C4-2B (cell line): ENCODE data around the gene ADD3.

Experiments
- ZFX ChIP-seq: fragments of 450-650 bp; IDR thresholded peaks from 2 replicates; pipeline ENCODE4 v1.6.1; 2017
- TF ChIP-seq, protein P1 (sequence below): fragments of 450-650 bp; conservative IDR thresholded peaks from 2 replicates; pipeline ENCODE4 v1.5.1; 2017; ENCODE audit warnings: mild to moderate bottlenecking

DNA sequence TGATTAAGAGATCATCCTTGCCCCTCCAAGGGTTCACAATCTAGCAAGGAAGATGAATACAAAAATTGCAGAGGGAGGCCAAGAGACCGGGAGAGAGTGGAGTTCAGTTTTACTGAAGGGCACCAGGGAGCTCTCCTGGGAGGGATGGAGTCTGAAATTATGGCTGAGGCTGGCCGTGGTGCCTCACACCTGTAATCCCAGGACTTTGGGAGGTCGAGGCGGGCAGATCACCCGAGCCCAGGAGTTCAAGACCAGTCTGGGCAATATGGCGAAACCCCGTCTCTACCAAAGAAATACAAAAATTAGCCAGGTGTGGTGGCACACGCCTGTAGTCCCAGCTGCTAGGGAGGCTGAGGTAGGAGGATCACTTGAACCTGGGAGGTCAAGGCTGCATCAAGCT is 148.3 kb downstream of the ADD3 start:
- TF ChIP-seq, protein P1, sequence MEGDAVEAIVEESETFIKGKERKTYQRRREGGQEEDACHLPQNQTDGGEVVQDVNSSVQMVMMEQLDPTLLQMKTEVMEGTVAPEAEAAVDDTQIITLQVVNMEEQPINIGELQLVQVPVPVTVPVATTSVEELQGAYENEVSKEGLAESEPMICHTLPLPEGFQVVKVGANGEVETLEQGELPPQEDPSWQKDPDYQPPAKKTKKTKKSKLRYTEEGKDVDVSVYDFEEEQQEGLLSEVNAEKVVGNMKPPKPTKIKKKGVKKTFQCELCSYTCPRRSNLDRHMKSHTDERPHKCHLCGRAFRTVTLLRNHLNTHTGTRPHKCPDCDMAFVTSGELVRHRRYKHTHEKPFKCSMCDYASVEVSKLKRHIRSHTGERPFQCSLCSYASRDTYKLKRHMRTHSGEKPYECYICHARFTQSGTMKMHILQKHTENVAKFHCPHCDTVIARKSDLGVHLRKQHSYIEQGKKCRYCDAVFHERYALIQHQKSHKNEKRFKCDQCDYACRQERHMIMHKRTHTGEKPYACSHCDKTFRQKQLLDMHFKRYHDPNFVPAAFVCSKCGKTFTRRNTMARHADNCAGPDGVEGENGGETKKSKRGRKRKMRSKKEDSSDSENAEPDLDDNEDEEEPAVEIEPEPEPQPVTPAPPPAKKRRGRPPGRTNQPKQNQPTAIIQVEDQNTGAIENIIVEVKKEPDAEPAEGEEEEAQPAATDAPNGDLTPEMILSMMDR = no peak
- no peak for TF ChIP-seq ZFX
